Suprapubic skin (tissue), 4 donors: ENCODE results near the gene TBCEL.

Experiments used
- CTCF ChIP-seq, 2 donors: fragments of 200-600 bp in 1 of 2; fragments of 450-650 bp in 1 of 2; sonication (generic) in 1 of 2; IDR thresholded peaks; one replicate each; pipeline ENCODE4 v1.5.1; 2016 to 2019; ENCODE audit warnings: antibody characterized with exemption in 2 of 2, mild to moderate bottlenecking in 1 of 2, moderate library complexity in 1 of 2
- EP300 ChIP-seq: sonication (generic); formaldehyde crosslinking; IDR thresholded peaks from one replicate; pipeline ENCODE4 v1.6.1; 2017; ENCODE audit warnings: antibody characterized with exemption
- POLR2A ChIP-seq, 2 donors: fragments of 450-650 bp; IDR thresholded peaks; one replicate each; pipeline ENCODE4 v1.6.1; 2017; ENCODE audit warnings: antibody characterized with exemption in 2 of 2, mild to moderate bottlenecking in 2 of 2, moderate library complexity in 2 of 2
- POLR2AphosphoS5 ChIP-seq, 3 donors: sonication (generic); formaldehyde crosslinking; IDR thresholded peaks; one replicate each; pipeline ENCODE4 v1.6.1; 2017; ENCODE audit warnings: antibody characterized with exemption in 3 of 3

GRCh38 chr11:121113611-121114010 lies 89.7 kb downstream of the TBCEL start:
- TF ChIP-seq CTCF (IDR thresholded peaks at IDR 0.05): no peak
- no peak for TF ChIP-seq POLR2A (IDR thresholded peaks at IDR 0.05)
- no peak for TF ChIP-seq POLR2AphosphoS5 (IDR thresholded peaks at IDR 0.05)
- TF ChIP-seq EP300: no peak
